ENCODE data around the gene BUD13. TPM values are rescaled to one million over a fixed set of nuclear protein-coding genes. Genes with fewer than 3 reads are reported as not detected.

Gene BUD13
- total RNA-seq, 1 donor from 2014 or later = 15.4 TPM

DNA sequence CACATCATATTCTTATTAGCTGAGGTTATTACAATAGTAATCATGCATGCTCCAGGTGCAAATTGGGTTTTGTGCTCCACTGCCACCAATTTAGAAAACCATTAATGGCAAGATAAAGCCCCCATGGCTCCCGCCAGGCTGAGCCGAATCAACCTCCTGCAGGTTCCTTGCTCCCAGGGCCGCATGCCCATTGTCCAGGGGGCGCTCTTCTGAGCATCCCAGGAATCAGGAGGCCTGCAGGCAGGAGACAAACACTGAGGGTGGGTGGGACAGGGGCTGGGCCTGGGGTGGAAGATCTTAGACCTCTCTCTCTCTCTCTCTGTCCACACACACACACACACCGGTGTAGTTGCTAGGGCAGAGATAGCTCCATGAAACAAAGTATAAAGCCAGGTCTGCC, 57.4 kb downstream of the BUD13 start:
- DNase-seq = no peak

GRCh38 chr11:116714902-116715301, 57.9 kb downstream of the BUD13 start:
- no peak for DNase-seq

DNA sequence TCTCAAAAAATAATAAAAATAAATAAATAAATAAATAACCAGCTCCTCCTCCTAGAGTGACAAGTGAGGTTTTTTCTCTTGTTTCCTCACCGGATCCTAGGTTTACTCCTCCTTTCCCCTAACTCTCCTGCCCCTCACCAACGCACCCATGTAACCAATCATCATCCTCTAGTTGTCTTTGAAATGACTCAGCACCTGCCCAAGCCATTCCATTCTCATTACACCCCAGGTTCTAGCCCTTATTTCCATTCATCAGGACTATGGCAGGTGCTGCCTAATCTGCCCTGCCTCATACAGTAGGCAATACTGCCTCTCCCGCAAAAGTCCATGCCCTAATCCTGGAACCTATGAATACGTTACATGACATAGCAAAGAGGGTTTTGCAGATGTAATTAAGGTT, 60.4 kb downstream of the BUD13 start:
- no peak for DNase-seq

DNA sequence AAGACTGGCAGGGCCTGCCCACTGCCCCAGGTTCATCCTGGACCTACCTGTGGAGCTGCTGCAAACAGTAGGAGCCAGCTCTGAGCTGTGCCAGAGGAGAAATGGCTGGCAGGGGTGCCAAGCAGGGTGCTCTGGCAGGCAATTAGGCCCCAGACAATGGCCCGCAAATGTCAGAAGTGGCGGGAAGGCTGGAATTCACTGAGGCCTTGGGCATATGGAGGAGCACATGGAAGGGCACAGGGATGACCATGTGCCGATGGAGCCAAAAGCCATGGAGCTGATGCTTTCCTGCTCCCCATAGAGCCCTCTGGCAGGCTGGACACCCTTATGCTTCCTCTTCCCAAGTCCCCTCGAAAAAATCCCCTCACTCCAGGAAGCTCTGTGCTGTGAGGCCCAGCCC, 62.0 kb downstream of the BUD13 start:
- DNase-seq = no peak

DNA sequence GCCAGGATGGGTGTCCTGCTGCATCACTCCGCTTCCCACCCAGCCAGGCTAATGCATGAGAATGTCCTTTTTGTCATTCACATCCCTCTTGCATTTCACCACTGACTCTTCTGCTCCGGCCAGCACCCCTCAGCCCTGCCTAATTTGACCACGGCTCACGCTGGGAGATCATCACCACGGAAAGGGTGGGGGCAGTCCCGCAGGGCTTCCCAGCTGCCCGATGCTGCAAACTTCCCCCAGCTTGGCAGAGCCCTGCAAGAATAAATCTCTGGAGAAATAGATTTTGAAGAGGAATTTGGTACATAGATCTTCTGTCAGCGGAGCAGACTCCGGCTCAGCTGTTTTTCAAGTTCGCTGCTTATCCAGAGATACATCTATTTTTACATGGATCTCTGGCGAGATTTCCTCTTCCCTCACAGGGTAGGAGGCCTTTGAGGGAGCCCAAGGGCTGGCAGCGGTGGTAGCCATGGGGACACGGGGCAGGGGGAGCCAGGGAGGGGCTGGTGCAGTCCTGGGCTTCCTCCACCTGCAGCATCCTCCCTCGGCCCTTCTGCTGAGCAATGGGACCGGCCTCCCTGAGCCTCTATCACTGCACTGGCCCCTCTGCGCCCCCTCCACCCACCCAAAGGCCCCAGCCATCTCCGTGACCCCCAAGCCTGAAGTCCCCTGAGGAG, 62.6 kb downstream of the BUD13 start:
- no peak for DNase-seq

- DNase-seq = no peak
Measured at GRCh38 chr11:116707746-116708145, 65.0 kb downstream of the BUD13 start.

DNA sequence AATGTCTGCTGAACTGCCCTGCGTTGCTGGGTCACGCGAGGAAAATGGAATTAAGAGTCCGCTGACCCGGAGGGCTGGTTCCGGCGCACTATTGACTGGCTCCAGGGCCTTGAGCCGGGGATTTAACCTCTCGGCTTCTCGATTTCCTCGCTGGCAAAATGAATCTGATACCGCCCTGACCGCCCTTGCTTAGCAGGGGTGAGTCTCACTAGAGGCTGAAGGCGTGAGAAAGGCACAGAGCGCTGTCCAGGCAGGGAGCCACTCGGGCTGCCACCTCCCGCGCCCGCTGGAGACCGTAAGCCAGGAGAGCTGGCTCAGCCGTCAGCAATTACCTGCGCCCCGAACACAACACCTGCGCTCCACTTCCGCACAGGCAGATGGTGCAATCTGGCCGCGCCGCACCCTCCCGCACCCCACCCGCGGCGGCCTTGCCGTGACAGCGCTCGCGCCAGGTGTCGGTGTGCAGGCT, 65.6 kb downstream of the BUD13 start:
- DNase-seq = no peak

DNA sequence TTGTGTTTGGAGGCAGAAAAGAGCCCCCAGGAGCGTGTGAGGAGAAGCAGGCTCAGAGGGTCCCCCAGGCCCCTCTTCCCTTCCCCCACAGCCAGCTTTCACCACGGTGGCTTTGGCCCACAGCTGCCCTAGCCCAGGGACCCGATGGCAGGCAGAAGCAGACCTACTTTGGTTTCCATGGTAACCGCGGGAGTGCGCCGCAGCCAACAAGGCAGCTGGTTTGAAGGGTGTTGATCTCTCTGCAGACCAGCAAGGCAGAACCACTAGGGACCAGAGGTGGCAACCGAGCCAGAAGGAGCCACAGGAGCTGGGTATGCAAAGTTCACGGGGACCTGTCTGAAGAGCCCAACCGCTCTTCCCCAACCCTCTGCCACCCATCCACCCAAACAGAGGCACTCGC, 69.4 kb downstream of the BUD13 start:
- peak; percentile 21 for DNase-seq

GRCh38 chr11:116702772-116703385, 69.9 kb downstream of the BUD13 start:
- no peak for DNase-seq

GRCh38 chr11:116701876-116702275, 70.9 kb downstream of the BUD13 start:
- DNase-seq = no peak

DNA sequence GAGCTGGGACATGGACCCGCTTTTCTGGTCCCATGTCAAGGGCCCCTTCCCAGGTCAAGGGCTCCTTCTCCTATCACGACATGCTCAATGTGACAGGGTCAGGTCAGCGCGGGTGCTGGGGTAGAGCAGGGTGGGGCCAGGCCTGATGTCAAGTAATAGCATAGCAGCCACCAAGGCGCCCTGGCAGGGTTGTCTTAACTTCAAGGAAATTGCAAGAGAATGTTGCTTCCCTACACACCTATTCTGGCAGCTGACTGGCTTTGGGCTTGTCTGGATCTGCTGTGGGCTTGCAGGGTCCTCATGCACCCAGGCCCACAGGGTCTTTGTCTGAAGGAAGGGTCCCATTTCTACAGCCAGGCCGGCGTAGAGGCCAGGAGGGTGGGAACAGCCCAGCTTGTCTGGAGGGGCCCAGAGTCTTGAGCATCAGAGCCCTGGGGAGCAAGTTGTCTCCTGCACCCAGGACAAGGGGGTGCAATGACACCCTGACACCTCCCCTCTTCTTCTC, 71.4 kb downstream of the BUD13 start:
- DNase-seq = no peak

DNA sequence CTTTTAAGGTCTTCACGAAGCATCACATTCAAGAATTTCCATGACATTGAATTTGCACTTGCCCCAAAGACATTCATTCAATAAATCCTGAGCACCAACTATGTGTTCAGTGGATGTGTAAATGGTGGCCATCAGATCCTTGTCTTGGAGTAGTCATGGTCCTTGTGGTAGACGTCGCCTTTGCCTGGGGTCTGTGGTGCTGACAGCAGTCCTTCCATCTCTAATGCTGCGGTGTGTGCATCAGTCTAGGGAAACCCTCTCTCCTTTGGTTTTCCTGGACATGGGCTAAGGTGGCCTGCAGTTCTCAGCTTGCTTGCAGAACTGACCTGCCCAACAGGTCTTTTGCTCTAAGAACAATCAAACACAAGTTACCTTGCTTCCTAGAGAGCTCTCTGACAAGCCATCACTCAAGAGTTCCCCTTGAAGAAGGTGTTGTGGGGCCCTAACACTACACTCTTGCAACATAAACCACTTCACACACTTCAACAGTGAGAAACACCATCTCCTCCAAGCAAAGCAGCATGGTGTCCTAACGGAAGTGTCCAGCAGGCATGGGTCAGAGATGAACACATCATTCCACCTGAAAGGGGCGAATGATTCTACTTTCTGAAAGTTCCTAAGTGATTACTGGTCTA, 72.1 kb downstream of the BUD13 start:
- no peak for DNase-seq

Other genes with a start within 250 kb of the BUD13 start
- 39.6 TPM for gene ZPR1, start 15.0 kb upstream of the BUD13 start, total RNA-seq
- not detected for gene APOA5, start 18.9 kb upstream of the BUD13 start, total RNA-seq
- gene APOA4, start 50.3 kb upstream of the BUD13 start, total RNA-seq = not detected
- not detected for gene APOC3, start 56.9 kb upstream of the BUD13 start, total RNA-seq
- gene APOA1, start 64.6 kb upstream of the BUD13 start, total RNA-seq = 0.78 TPM

Measured in occipital lobe (tissue), 2 donors.